Medulla oblongata (tissue), 1 donor: ENCODE data around the gene FMN1.

Experiments
- DNase-seq: peaks from one replicate; pipeline ENCODE4 v3.0.0-alpha.2; 2015; ENCODE audit errors: extremely low spot score

FMN1 gene

GRCh38 chr15:33157371-33158037 is 37.0 kb downstream of the FMN1 start:
- no peak for DNase-seq

GRCh38 chr15:33155691-33156420 is 38.7 kb downstream of the FMN1 start:
- DNase-seq: no peak

GRCh38 chr15:33154351-33155166 is 40.0 kb downstream of the FMN1 start:
- DNase-seq: peak; percentile 85

- DNase-seq: no peak
Observed at GRCh38 chr15:33153548-33153947, 41.0 kb downstream of the FMN1 start.

- peak; percentile 89 for DNase-seq
Observed at GRCh38 chr15:33152502-33153109, 41.9 kb downstream of the FMN1 start.

GRCh38 chr15:33150971-33151370 is 43.5 kb downstream of the FMN1 start:
- peak; percentile 67 for DNase-seq

GRCh38 chr15:33150431-33150941 is 44.0 kb downstream of the FMN1 start:
- DNase-seq: no peak

- no peak for DNase-seq
Observed at GRCh38 chr15:33149919-33150318, 44.6 kb downstream of the FMN1 start.

GRCh38 chr15:33148129-33148751 is 46.3 kb downstream of the FMN1 start:
- no peak for DNase-seq

- DNase-seq: no peak
Observed at GRCh38 chr15:33146051-33146450, 48.5 kb downstream of the FMN1 start.

- no peak for DNase-seq
Observed at GRCh38 chr15:33145447-33145846, 49.1 kb downstream of the FMN1 start.

- no peak for DNase-seq
Observed at GRCh38 chr15:33142708-33143107, 51.8 kb downstream of the FMN1 start.

- DNase-seq: no peak
Observed at GRCh38 chr15:33138000-33138399, 56.5 kb downstream of the FMN1 start.

- DNase-seq: no peak
Observed at GRCh38 chr15:33137101-33137500, 57.4 kb downstream of the FMN1 start.

- DNase-seq: no peak
Observed at GRCh38 chr15:33136353-33136752, 58.2 kb downstream of the FMN1 start.

GRCh38 chr15:33135355-33135781 is 59.1 kb downstream of the FMN1 start:
- DNase-seq: peak; percentile 51

GRCh38 chr15:33132722-33133345 is 61.7 kb downstream of the FMN1 start:
- peak; percentile 73 for DNase-seq

- no peak for DNase-seq
Observed at GRCh38 chr15:33132233-33132580, 62.3 kb downstream of the FMN1 start.

- no peak for DNase-seq
Observed at GRCh38 chr15:33131552-33132232, 62.8 kb downstream of the FMN1 start.

GRCh38 chr15:33126559-33127290 is 67.8 kb downstream of the FMN1 start:
- peak; percentile 75 for DNase-seq
